Measurements from ENCODE around the gene ANKRD10.

Gene ANKRD10

DNA sequence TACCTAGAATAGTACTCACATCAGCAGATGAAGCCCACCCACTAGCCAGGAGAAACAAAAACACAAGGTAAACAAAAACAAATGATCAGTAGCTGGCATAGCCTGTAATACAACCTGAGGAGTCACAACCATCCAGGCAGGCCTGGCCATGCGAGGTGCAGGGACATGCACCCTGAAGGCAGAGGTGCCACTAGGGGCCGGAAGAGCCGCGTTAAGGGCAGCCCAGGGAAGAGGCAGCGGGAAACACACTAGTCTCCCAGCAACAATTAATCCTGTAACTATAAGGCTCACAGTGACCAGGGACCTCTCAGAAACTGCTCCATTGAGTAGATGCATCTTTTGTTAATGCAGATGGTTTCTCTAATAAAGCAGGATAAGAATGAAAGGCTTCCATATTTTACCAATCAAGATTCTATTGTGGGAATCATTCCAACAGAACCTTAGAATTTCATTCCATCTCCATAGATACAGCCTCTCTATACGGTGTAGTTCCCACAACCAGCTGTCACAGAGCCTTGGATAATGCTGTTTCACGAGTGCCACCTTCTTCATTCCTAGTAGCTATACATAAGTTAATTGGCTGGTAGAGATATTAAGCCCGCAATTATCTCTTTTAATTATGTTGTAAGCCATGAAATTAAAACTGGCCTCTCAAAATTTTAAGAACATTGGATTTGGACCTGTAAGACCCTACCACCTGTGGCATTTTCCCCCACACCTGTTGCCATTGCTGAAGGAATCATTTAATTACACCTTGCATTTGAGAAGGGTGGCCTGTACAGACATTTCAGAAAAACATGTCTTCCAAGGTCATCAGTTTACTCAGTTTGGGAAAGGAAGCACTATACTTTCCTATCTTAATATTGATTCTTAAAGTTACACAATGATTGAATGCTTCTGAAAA is 28.7 kb downstream of the ANKRD10 start:
- no peak for DNase-seq (ENCODE audit: low read depth)

DNA sequence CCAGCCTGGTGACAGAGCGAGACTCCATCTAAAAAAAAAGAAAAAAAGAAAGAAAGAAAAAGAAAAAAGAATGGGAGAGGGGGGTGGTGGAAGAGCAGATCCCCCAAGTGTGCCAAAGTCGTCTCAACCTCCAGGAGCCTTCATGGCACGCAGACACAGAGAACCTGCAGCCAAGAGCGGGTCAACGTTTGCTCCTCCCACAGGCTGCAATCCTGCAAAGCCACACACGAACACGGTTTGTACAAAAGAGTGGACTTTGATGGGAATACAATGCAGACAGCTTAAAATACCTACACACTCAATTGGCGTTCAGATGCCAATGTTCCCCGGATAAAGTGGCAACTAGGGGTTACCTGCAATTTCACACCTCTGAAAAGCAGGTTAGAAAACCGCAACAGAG is 29.4 kb downstream of the ANKRD10 start:
- no peak for DNase-seq (ENCODE audit: low read depth)

- no peak for DNase-seq (ENCODE audit: low read depth)
Observed at GRCh38 chr13:110884517-110884916, 30.4 kb downstream of the ANKRD10 start.

- DNase-seq (ENCODE audit: low read depth), result no peak
Observed at GRCh38 chr13:110883542-110883941, 31.3 kb downstream of the ANKRD10 start.

DNA sequence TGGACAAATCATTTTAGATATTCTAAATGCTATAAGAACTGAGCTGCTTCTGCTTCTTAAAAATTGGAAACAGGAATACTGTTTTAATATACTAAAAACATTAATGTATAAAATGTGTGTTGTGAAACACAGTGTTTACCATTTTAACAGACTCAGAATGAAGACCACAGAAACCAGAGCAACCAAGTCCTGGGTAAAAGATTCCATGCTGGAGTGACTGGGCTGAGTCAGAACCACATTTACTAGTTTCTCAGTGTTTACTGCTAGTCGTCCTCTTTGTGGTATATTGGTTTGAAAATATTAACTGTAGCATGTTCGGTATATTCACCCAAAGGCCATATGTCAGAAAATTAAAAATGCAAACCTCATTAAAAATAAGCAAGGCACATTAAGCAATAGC is 31.9 kb downstream of the ANKRD10 start:
- no peak for DNase-seq (ENCODE audit: low read depth)

DNA sequence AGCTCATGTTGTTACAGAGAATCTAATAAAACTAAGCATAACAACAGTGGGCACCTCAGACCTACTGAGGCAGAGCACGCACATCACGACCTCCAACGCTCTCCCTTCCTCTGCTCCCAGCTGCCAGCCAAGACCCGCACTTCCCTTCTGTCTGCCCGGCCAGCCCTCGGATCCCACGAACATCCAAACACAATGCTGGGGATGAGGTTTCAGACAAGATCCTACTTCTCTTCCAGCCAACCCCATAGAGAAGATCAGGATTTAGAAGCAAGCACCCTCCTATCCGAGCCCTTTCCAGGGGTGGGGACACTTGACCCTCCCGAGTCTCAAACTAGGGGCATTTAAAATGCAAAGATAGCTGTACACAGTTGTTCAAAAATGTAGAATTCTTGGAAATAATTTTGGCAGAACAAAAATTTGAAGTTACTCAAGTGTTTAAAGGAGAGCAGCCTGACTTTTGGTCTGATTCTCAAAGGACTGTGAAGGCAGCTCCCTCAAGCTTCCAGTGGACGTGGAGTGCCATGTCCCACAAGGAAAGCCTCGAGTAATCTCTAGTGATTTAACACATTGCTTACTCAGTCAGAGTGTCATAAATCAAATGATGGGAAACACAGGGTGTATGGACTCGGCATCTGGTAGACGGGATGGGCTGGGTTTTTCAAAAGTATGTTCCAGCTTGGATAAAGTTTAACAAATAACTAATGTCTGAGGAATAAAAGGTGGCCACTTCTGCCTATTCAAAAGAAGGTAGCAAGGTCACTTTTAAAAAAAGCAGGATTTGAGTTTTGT is 32.8 kb downstream of the ANKRD10 start:
- no peak for DNase-seq (ENCODE audit: low read depth)

DNA sequence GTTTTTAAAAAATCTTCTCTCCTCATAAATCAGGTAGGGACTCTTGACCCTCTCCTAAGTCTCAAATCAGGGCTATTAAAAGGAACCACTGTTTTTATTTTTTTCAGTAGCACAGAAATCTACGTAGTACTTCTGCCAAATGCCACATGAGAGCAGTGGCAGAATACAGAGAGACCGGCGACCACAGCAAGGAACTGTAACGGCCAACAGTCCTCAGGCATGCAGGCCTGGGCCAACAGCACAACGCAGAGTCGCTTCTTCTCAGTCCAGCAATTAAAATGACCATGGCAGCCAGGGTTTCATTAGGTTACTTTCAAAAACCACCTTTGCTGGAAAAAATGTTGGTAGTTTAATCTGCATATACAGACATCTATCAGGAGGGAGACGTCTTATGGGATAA is 34.2 kb downstream of the ANKRD10 start:
- no peak for DNase-seq (ENCODE audit: low read depth)

- DNase-seq (ENCODE audit: low read depth), result no peak
Observed at GRCh38 chr13:110879482-110879881, 35.4 kb downstream of the ANKRD10 start.

DNA sequence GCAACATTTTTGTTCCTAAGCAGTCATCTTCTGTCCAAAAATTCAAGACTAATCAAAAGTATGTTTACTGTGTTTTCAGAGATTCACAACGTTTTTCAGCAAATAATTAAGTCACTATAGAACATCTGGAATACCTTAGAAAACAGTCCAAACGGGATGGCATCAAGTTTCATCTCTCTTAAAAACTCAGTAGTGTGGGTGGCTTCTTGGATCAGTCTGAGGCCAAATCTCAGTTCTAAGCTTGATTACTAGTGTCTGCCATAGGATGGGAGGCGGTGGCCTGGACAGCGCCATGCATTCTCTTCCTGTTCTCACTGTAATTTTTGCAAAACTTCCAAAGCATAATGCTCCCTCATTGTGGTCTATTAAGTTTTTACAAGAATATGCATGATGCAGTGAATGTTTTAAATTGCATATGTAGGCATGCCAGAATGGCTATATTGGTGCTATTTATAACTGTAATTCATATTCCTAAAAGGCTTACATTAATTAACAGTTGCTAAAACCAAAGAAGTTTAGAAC is 37.1 kb downstream of the ANKRD10 start:
- DNase-seq (ENCODE audit: low read depth), result no peak

DNA sequence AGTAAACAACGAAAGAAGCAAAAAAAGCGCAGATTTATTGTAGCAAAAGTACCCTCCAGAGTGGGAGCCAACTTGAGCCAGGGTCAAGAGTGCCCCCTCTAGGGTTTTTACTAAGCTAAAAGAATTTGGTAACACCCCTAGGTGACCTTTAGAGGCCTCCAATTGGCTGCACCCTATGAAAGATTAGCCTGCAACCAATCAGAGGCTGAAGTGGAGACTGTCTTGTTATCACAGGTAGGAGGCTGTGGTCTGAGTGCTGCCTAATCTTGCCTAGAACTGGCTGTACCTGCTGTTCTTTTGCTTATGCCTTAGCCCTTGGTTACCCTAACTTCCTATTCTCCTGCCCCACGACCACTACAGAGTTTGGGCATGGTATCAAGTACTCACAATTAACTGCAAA is 38.3 kb downstream of the ANKRD10 start:
- no peak for DNase-seq (ENCODE audit: low read depth)

- DNase-seq (ENCODE audit: low read depth), result no peak
Observed at GRCh38 chr13:110875241-110875640, 39.6 kb downstream of the ANKRD10 start.

- DNase-seq (ENCODE audit: low read depth), result no peak
Observed at GRCh38 chr13:110874508-110874960, 40.3 kb downstream of the ANKRD10 start.

GRCh38 chr13:110873639-110874507 is 41.0 kb downstream of the ANKRD10 start:
- no peak for DNase-seq (ENCODE audit: low read depth)

DNA sequence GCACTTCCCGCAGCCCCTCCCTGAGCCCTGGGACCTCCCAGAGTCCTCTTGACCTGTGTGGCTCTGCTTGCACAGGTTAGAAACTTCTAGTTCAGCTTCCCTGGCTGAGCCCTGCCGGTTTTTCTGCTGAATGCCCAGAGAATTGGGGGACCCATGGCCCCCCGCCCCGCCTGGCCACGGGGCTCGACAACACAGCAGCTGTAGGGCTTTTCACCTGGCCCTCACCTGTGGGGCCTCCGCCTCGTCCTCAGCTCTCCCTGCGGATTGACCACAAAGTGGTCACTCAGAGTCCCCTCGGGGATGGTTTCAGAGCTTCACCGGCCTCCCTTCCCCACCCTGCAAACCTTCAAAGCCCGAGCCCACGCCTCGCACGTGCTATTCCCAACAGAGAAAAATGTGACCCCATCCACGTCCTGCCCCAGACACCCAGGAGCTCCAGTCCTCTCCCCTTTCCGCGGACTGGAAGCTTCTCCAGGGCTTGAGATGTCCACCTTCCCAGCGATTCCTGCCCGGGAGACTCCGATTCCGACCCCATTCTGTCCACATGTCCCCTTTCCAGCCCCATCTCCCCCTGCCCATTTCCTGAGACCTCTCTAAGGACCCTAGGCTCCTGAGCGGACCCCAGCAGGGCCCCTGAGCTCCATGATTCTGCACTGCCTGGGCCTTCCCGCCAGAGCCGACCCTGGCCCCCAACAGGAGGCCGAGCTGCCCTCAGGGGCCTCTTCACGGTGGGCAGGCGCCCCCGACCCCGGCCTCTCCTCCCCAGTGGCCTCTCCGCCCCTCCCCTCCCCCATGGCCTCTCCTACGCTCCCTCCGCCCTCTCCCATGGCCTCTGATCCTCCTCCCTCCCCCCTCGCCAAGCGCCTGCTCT is 41.9 kb downstream of the ANKRD10 start:
- no peak for DNase-seq (ENCODE audit: low read depth)

- no peak for DNase-seq (ENCODE audit: low read depth)
Observed at GRCh38 chr13:110872034-110872767, 42.7 kb downstream of the ANKRD10 start.

- no peak for DNase-seq (ENCODE audit: low read depth)
Observed at GRCh38 chr13:110869805-110870706, 44.8 kb downstream of the ANKRD10 start.

GRCh38 chr13:110869231-110869804 is 45.6 kb downstream of the ANKRD10 start:
- no peak for DNase-seq (ENCODE audit: low read depth)

GRCh38 chr13:110868720-110869119 is 46.1 kb downstream of the ANKRD10 start:
- no peak for DNase-seq (ENCODE audit: low read depth)

GRCh38 chr13:110867380-110867779 is 47.5 kb downstream of the ANKRD10 start:
- no peak for DNase-seq (ENCODE audit: low read depth)

Measured in stimulated activated CD8-positive, alpha-beta memory T cell treated with anti-CD3 and anti-CD28 coated beads, Interleukin-15, amount 100 ng/mL, for 1 hour (primary cell).